ENCODE data around the gene KIAA1586. TPM values are rescaled to one million over a fixed set of nuclear protein-coding genes. Genes with fewer than 3 reads are reported as not detected.

KIAA1586 gene
- total and polyA plus RNA-seq, 2 experiments from 2014 or later: 11.5 to 18.6 TPM

- TF ChIP-seq CTCF (IDR thresholded peaks at IDR 0.05; ENCODE audit: poor library complexity): no peak
- no peak for TF ChIP-seq EZH2 (IDR thresholded peaks at IDR 0.05; ENCODE audit: borderline replicate concordance)
- TF ChIP-seq EZH2phosphoT487 (IDR thresholded peaks at IDR 0.05; ENCODE audit: low read depth, severe bottlenecking, unreplicated experiment): no peak
- Histone ChIP-seq H3K9me3 (ENCODE audit: low read depth) (no peaks in the 10 kb centered on the region), H3K79me2 (no peaks in the 10 kb centered on the region), H3K4me2 (no peak overlapping the region), H3K36me3 (replicated peaks; ENCODE audit: insufficient read depth, low read depth) (no peaks in the 10 kb centered on the region), H3K4me3 (no peak overlapping the region), H2AFZ (no peak overlapping the region), H3K27me3 (no peaks in the 10 kb centered on the region), H3K4me1 (ENCODE audit: insufficient read depth) (no peaks in the 10 kb centered on the region), H3K9me2 (replicated peaks; ENCODE audit: insufficient read depth) (no peaks in the 10 kb centered on the region), H4K20me1 (ENCODE audit: insufficient read depth, poor library complexity, severe bottlenecking) (no peaks in the 10 kb centered on the region), H3K27ac (no peak overlapping the region)
- no peak for DNase-seq (ENCODE audit: low spot score)
- 71% methylated on average over 3 of the region's 3 CpGs for WGBS (ENCODE audit: low lambda C conversion rate, missing lambda C conversion rate)
Measured at GRCh38 chr6:57017069-57017468, 29.4 kb upstream of the KIAA1586 start.

- TF ChIP-seq CTCF (IDR thresholded peaks at IDR 0.05; ENCODE audit: poor library complexity) (no peak), EZH2 (IDR thresholded peaks at IDR 0.05; ENCODE audit: borderline replicate concordance) (no peak), EZH2phosphoT487 (IDR thresholded peaks at IDR 0.05; ENCODE audit: low read depth, severe bottlenecking, unreplicated experiment) (no peak)
- no peak overlapping the region for H2AFZ ChIP-seq
- 69% methylated on average over 1 of the region's 1 CpG for WGBS (ENCODE audit: low lambda C conversion rate, missing lambda C conversion rate)
Measured at GRCh38 chr6:57017841-57018240, 28.7 kb upstream of the KIAA1586 start.

GRCh38 chr6:57019434-57019833 lies 27.1 kb upstream of the KIAA1586 start:
- 77% methylated on average over 4 of the region's 4 CpGs for WGBS (ENCODE audit: low lambda C conversion rate, missing lambda C conversion rate)
- H3K9me2 ChIP-seq (replicated peaks; ENCODE audit: insufficient read depth): no peaks in the 10 kb centered on the region

More at GRCh38 chr6:57017841-57018240, 28.7 kb upstream of the KIAA1586 start:
- Histone ChIP-seq H3K4me3 (no peak overlapping the region), H3K36me3 (replicated peaks; ENCODE audit: insufficient read depth, low read depth) (no peaks in the 10 kb centered on the region), H3K4me1 (ENCODE audit: insufficient read depth) (no peaks in the 10 kb centered on the region), H3K9me2 (replicated peaks; ENCODE audit: insufficient read depth) (no peaks in the 10 kb centered on the region), H3K9me3 (ENCODE audit: low read depth) (no peaks in the 10 kb centered on the region), H3K27me3 (no peaks in the 10 kb centered on the region), H3K27ac (no peak overlapping the region), H3K79me2 (no peaks in the 10 kb centered on the region), H3K4me2 (no peak overlapping the region), H4K20me1 (ENCODE audit: insufficient read depth, poor library complexity, severe bottlenecking) (no peaks in the 10 kb centered on the region)
- DNase-seq (ENCODE audit: low spot score): no peak

More at GRCh38 chr6:57019434-57019833, 27.1 kb upstream of the KIAA1586 start:
- Histone ChIP-seq H3K27me3 (no peaks in the 10 kb centered on the region), H3K79me2 (no peaks in the 10 kb centered on the region), H3K27ac (no peak overlapping the region), H3K9me3 (ENCODE audit: low read depth) (peaks cover 5% of the 10 kb centered on the region), H3K36me3 (replicated peaks; ENCODE audit: insufficient read depth, low read depth) (no peaks in the 10 kb centered on the region), H2AFZ (no peak overlapping the region), H3K4me3 (no peak overlapping the region), H4K20me1 (ENCODE audit: insufficient read depth, poor library complexity, severe bottlenecking) (no peaks in the 10 kb centered on the region), H3K4me2 (no peak overlapping the region), H3K4me1 (ENCODE audit: insufficient read depth) (no peaks in the 10 kb centered on the region)
- no peak for DNase-seq (ENCODE audit: low spot score)
- no peak for TF ChIP-seq EZH2 (IDR thresholded peaks at IDR 0.05; ENCODE audit: borderline replicate concordance)
- no peak for TF ChIP-seq CTCF (IDR thresholded peaks at IDR 0.05; ENCODE audit: poor library complexity)
- no peak for TF ChIP-seq EZH2phosphoT487 (IDR thresholded peaks at IDR 0.05; ENCODE audit: low read depth, severe bottlenecking, unreplicated experiment)
